ENCODE measurements around the gene MIPOL1. TPM values are rescaled to one million over a fixed set of nuclear protein-coding genes. Genes with fewer than 3 reads are reported as not detected.
"Not testable (repeated sequence)": the region's sequence is repeated elsewhere in the genome, so short reads cannot be mapped to it uniquely, and the experiment has no call there.

Gene MIPOL1
- total and polyA plus RNA-seq, 7 experiments from 2014 or later, result 0.12 to 0.69 (median 0.27) TPM; not detected in 4

- H3K9me3 Mint-ChIP-seq, result peaks cover 6 to 47% (median 25%) of the 10 kb centered on the region in 11 donors
Observed at GRCh38 chr14:37397157-37397940, 199.6 kb downstream of the MIPOL1 start.

GRCh38 chr14:37397941-37398215, 200.1 kb downstream of the MIPOL1 start:
- POLR2A ChIA-PET, result no interaction called here
- H3K4me1 ChIP-seq (ENCODE audit: control insufficient read depth in 2 of 2, insufficient read depth in 2 of 2, low read length in 2 of 2), result no peaks in the 10 kb centered on the region

More at GRCh38 chr14:37397157-37397940, 199.6 kb downstream of the MIPOL1 start:
- H3K4me3 ChIP-seq (ENCODE audit: low read length); H3K27me3 ChIP-seq (ENCODE audit: control insufficient read depth in 2 of 2, insufficient read depth in 2 of 2, low read length in 2 of 2); H3K36me3 Mint-ChIP-seq; H3K27ac ChIP-seq (ENCODE audit: low read depth, low read length); intact Hi-C loops (cut with micrococcal nuclease); H3K4me3 Mint-ChIP-seq; ATAC-seq; H3K9me3 ChIP-seq (ENCODE audit: control insufficient read depth in 2 of 3, low read length in 3 of 3); POLR2A ChIA-PET; H3K4me1 Mint-ChIP-seq; H3K27ac Mint-ChIP-seq; H3K36me3 ChIP-seq (ENCODE audit: control insufficient read depth in 2 of 3, insufficient read depth in 3 of 3, low read length in 3 of 3); H3K27me3 Mint-ChIP-seq; CTCF ChIA-PET; DNase-seq; H3K4me1 ChIP-seq (ENCODE audit: control insufficient read depth in 2 of 2, insufficient read depth in 2 of 2, low read length in 2 of 2): not testable (repeated sequence)

GRCh38 chr14:37399517-37399916, 201.8 kb downstream of the MIPOL1 start:
- Histone ChIP-seq H3K36me3 (ENCODE audit: control insufficient read depth in 2 of 3, insufficient read depth in 3 of 3, low read length in 3 of 3) (no peaks in the 10 kb centered on the region), H3K9me3 (ENCODE audit: control insufficient read depth in 2 of 3, low read length in 3 of 3) (no peaks in the 10 kb centered on the region), H3K27me3 (ENCODE audit: control insufficient read depth in 2 of 2, insufficient read depth in 2 of 2, low read length in 2 of 2) (no peaks in the 10 kb centered on the region), H3K27ac (ENCODE audit: low read depth, low read length) (no peak overlapping the region), H3K4me1 (ENCODE audit: control insufficient read depth in 2 of 2, insufficient read depth in 2 of 2, low read length in 2 of 2) (no peaks in the 10 kb centered on the region), H3K4me3 (ENCODE audit: low read length) (no peak overlapping the region)
- Mint-ChIP-seq H3K4me3 (no peak overlapping the region), H3K9me3 (peaks cover 0 to 47% (median 21%) of the 10 kb centered on the region in 11 donors), H3K36me3 (no peaks in the 10 kb centered on the region), H3K27me3 (no peaks in the 10 kb centered on the region), H3K27ac (no peak overlapping the region), H3K4me1 (no peaks in the 10 kb centered on the region)
- CTCF ChIA-PET, result interaction anchor here (0.6 kb wide), 1 partner anchor 42 kb away, joined by 4 read pairs; no protein-coding TSS in a partner anchor
- DNase-seq (no peak), ATAC-seq (no peak)
- intact Hi-C loops (cut with micrococcal nuclease), result no loop called here
- POLR2A ChIA-PET, result no interaction called here

More at GRCh38 chr14:37397941-37398215, 200.1 kb downstream of the MIPOL1 start:
- ATAC-seq (no peak), DNase-seq (no peak)
- Mint-ChIP-seq H3K4me3 (no peak overlapping the region), H3K4me1 (no peaks in the 10 kb centered on the region), H3K27me3 (no peaks in the 10 kb centered on the region), H3K36me3 (no peaks in the 10 kb centered on the region), H3K9me3 (peaks cover 4 to 47% (median 25%) of the 10 kb centered on the region in 11 donors), H3K27ac (no peak overlapping the region)
- Histone ChIP-seq H3K27me3 (ENCODE audit: control insufficient read depth in 2 of 2, insufficient read depth in 2 of 2, low read length in 2 of 2) (no peaks in the 10 kb centered on the region), H3K4me3 (ENCODE audit: low read length) (no peak overlapping the region), H3K9me3 (ENCODE audit: control insufficient read depth in 2 of 3, low read length in 3 of 3) (no peaks in the 10 kb centered on the region), H3K27ac (ENCODE audit: low read depth, low read length) (no peak overlapping the region), H3K36me3 (ENCODE audit: control insufficient read depth in 2 of 3, insufficient read depth in 3 of 3, low read length in 3 of 3) (no peaks in the 10 kb centered on the region)
- CTCF ChIA-PET, result no interaction called here
- intact Hi-C loops (cut with micrococcal nuclease), result no loop called here

- POLR2A ChIA-PET, result no interaction called here
- CTCF ChIA-PET, result no interaction called here
- no peaks in the 10 kb centered on the region for H3K27me3 Mint-ChIP-seq
- no peaks in the 10 kb centered on the region for H3K9me3 ChIP-seq (ENCODE audit: control insufficient read depth in 2 of 3, low read length in 3 of 3)
- ATAC-seq (no peak), DNase-seq (no peak)
- no peaks in the 10 kb centered on the region for H3K4me1 Mint-ChIP-seq
- no peaks in the 10 kb centered on the region for H3K36me3 ChIP-seq (ENCODE audit: control insufficient read depth in 2 of 3, insufficient read depth in 3 of 3, low read length in 3 of 3)
- H3K27ac Mint-ChIP-seq, result no peak overlapping the region
- peaks cover 0 to 41% (median 13%) of the 10 kb centered on the region in 11 donors for H3K9me3 Mint-ChIP-seq
- H3K27me3 ChIP-seq (ENCODE audit: control insufficient read depth in 2 of 2, insufficient read depth in 2 of 2, low read length in 2 of 2), result no peaks in the 10 kb centered on the region
- no peaks in the 10 kb centered on the region for H3K36me3 Mint-ChIP-seq
- intact Hi-C loops (cut with micrococcal nuclease), result no loop called here
- H3K27ac ChIP-seq (ENCODE audit: low read depth, low read length), result no peak overlapping the region
- no peaks in the 10 kb centered on the region for H3K4me1 ChIP-seq (ENCODE audit: control insufficient read depth in 2 of 2, insufficient read depth in 2 of 2, low read length in 2 of 2)
- no peak overlapping the region for H3K4me3 Mint-ChIP-seq
- H3K4me3 ChIP-seq (ENCODE audit: low read length), result no peak overlapping the region
Observed at GRCh38 chr14:37401093-37401492, 203.4 kb downstream of the MIPOL1 start.

GRCh38 chr14:37403626-37404025, 205.9 kb downstream of the MIPOL1 start:
- intact Hi-C loops (cut with micrococcal nuclease), result no loop called here
- ATAC-seq (no peak), DNase-seq (no peak)
- Histone ChIP-seq H3K27me3 (ENCODE audit: control insufficient read depth in 2 of 2, insufficient read depth in 2 of 2, low read length in 2 of 2) (no peaks in the 10 kb centered on the region), H3K4me3 (ENCODE audit: low read length) (no peak overlapping the region), H3K9me3 (ENCODE audit: control insufficient read depth in 2 of 3, low read length in 3 of 3) (no peaks in the 10 kb centered on the region), H3K36me3 (ENCODE audit: control insufficient read depth in 2 of 3, insufficient read depth in 3 of 3, low read length in 3 of 3) (no peaks in the 10 kb centered on the region), H3K4me1 (ENCODE audit: control insufficient read depth in 2 of 2, insufficient read depth in 2 of 2, low read length in 2 of 2) (no peaks in the 10 kb centered on the region), H3K27ac (ENCODE audit: low read depth, low read length) (no peak overlapping the region)
- Mint-ChIP-seq H3K27ac (no peak overlapping the region), H3K9me3 (peaks cover 0 to 27% (median 3%) of the 10 kb centered on the region in 11 donors), H3K4me3 (no peak overlapping the region), H3K27me3 (no peaks in the 10 kb centered on the region), H3K36me3 (no peaks in the 10 kb centered on the region), H3K4me1 (no peaks in the 10 kb centered on the region)
- CTCF ChIA-PET, result no interaction called here
- POLR2A ChIA-PET, result no interaction called here

GRCh38 chr14:37406095-37406494, 208.4 kb downstream of the MIPOL1 start:
- Histone ChIP-seq H3K4me3 (ENCODE audit: low read length) (no peak overlapping the region), H3K4me1 (ENCODE audit: control insufficient read depth in 2 of 2, insufficient read depth in 2 of 2, low read length in 2 of 2) (no peaks in the 10 kb centered on the region), H3K27ac (ENCODE audit: low read depth, low read length) (no peak overlapping the region), H3K9me3 (ENCODE audit: control insufficient read depth in 2 of 3, low read length in 3 of 3) (no peaks in the 10 kb centered on the region), H3K27me3 (ENCODE audit: control insufficient read depth in 2 of 2, insufficient read depth in 2 of 2, low read length in 2 of 2) (no peaks in the 10 kb centered on the region), H3K36me3 (ENCODE audit: control insufficient read depth in 2 of 3, insufficient read depth in 3 of 3, low read length in 3 of 3) (no peaks in the 10 kb centered on the region)
- H3K9me3 Mint-ChIP-seq, result peaks cover 0 to 7% (median 1%) of the 10 kb centered on the region in 11 donors
- POLR2A ChIA-PET, result no interaction called here
- intact Hi-C loops (cut with micrococcal nuclease), result no loop called here
- no peaks in the 10 kb centered on the region for H3K27me3 Mint-ChIP-seq
- H3K27ac Mint-ChIP-seq, result no peak overlapping the region
- no peak overlapping the region for H3K4me3 Mint-ChIP-seq
- H3K36me3 Mint-ChIP-seq, result no peaks in the 10 kb centered on the region
- ATAC-seq (no peak), DNase-seq (no peak)
- CTCF ChIA-PET, result no interaction called here
- H3K4me1 Mint-ChIP-seq, result no peaks in the 10 kb centered on the region

- Histone ChIP-seq H3K4me1 (ENCODE audit: control insufficient read depth in 2 of 2, insufficient read depth in 2 of 2, low read length in 2 of 2) (no peaks in the 10 kb centered on the region), H3K9me3 (ENCODE audit: control insufficient read depth in 2 of 3, low read length in 3 of 3) (no peaks in the 10 kb centered on the region), H3K27ac (ENCODE audit: low read depth, low read length) (no peak overlapping the region), H3K36me3 (ENCODE audit: control insufficient read depth in 2 of 3, insufficient read depth in 3 of 3, low read length in 3 of 3) (no peaks in the 10 kb centered on the region), H3K27me3 (ENCODE audit: control insufficient read depth in 2 of 2, insufficient read depth in 2 of 2, low read length in 2 of 2) (no peaks in the 10 kb centered on the region), H3K4me3 (ENCODE audit: low read length) (no peak overlapping the region)
- H3K27me3 Mint-ChIP-seq, result no peaks in the 10 kb centered on the region
- H3K4me3 Mint-ChIP-seq, result no peak overlapping the region
- no peaks in the 10 kb centered on the region for H3K4me1 Mint-ChIP-seq
- DNase-seq (no peak), ATAC-seq (no peak)
- H3K36me3 Mint-ChIP-seq, result no peaks in the 10 kb centered on the region
- peaks cover 0 to 7% (median 1%) of the 10 kb centered on the region in 11 donors for H3K9me3 Mint-ChIP-seq
- intact Hi-C loops (cut with micrococcal nuclease), result no loop called here
- no peak overlapping the region for H3K27ac Mint-ChIP-seq
- ChIA-PET CTCF (no interaction called here), POLR2A (no interaction called here)
Observed at GRCh38 chr14:37411079-37411735, 213.5 kb downstream of the MIPOL1 start.
